HepG2 (cell line): Measurements from ENCODE around the gene DMAP1. TPM values are rescaled to one million over a fixed set of nuclear protein-coding genes. Genes with fewer than 3 reads are reported as not detected.

Source experiments
- ATAC-seq: fragments of 200-7000 bp; cut with Tn5 transposase; 3 replicates; pipeline ENCODE4 v1.9.1; 2020; ENCODE audit warnings: mild to moderate bottlenecking, moderate library complexity
- BruUV-seq: library from RNA; stranded (reverse); fragments of 400-500 nt; replicated peaks from 2 replicates; lab custom pipeline; 2021; lab: Mats Ljungman, UMichigan
- CTCF ChIA-PET: fragments of 300-600 bp; formaldehyde crosslinking; extraction: SDS; loops from one replicate; lab custom pipeline; 2021; ENCODE audit warnings: low total read pairs, inconsistent platforms, low intra/inter-chr PET ratio; lab: Yijun Ruan, JAX
- POLR2A ChIA-PET: fragments of 350-600 bp; sonication (Branson Sonifier 250); formaldehyde crosslinking; loops from one replicate; lab custom pipeline; 2020; ENCODE audit warnings: antibody characterized with exemption, inconsistent platforms; lab: Yijun Ruan, JAX
- DNase-seq: peaks from one replicate; pipeline ENCODE4 v3.0.0-alpha.2; 2015; ENCODE audit warnings: low spot score
- FAIRE-seq: peaks from 3 replicates; lab custom pipeline; 2011; peaks lifted over from hg19 to GRCh38; lab: Jason Lieb, UNC
- H2AFZ ChIP-seq: one replicate; pipeline ENCODE4 v1.6.1; 2011; ENCODE audit warnings: low read length, inconsistent platforms
- H3K27ac ChIP-seq: fragments of 300-600 bp; 3 replicates; pipeline ENCODE4 v1.8.0; 2011; ENCODE audit warnings: mixed run types, mild to moderate bottlenecking, mixed read lengths, low read length, inconsistent platforms; ENCODE audit not compliant: insufficient read depth; ENCODE audit errors: extremely low read length
- H3K27me3 ChIP-seq, 2 experiments: fragments of 200-600 bp in 1 of 2; 2 replicates in 1 of 2; 3 replicates in 1 of 2; pipeline versions ENCODE4 v1.6.0 to v1.8.0; 2011; ENCODE audit warnings: low read length in 2 of 2, mild to moderate bottlenecking in 2 of 2, moderate library complexity in 2 of 2, inconsistent platforms in 1 of 2; ENCODE audit not compliant: insufficient read depth in 2 of 2, control insufficient read depth in 1 of 2
- H3K36me3 ChIP-seq, 2 experiments: fragments of 200-600 bp in 1 of 2; replicated peaks in 1 of 2; 2 replicates in 1 of 2; 3 replicates in 1 of 2; pipeline versions ENCODE4 v1.5.1 to v1.8.0; 2011; ENCODE audit warnings: low read length in 2 of 2, inconsistent platforms in 1 of 2; ENCODE audit not compliant: insufficient read depth in 2 of 2, control insufficient read depth in 1 of 2
- H3K4me1 ChIP-seq: 2 replicates; pipeline ENCODE4 v1.5.1; 2012; ENCODE audit warnings: low read length, inconsistent platforms; ENCODE audit not compliant: insufficient read depth
- H3K4me2 ChIP-seq: 2 replicates; pipeline ENCODE4 v1.6.0; 2011; ENCODE audit warnings: low read depth, low read length, inconsistent platforms
- H3K4me3 ChIP-seq, 3 experiments: fragments of 200-600 bp in 1 of 3; sonication (generic), shearing (Covaris generic) in 1 of 3; replicated peaks in 1 of 3; 2 replicates each; pipeline ENCODE4 v1.5.1; 2011 to 2016; ENCODE audit warnings: low read length in 3 of 3, inconsistent platforms in 2 of 3, low read depth in 2 of 3, mild to moderate bottlenecking in 2 of 3, control low read depth in 1 of 3, mixed read lengths in 1 of 3; ENCODE audit not compliant: insufficient read depth in 1 of 3
- H3K79me2 ChIP-seq: one replicate; pipeline ENCODE4 v1.6.1; 2011; ENCODE audit warnings: low read length, inconsistent platforms; ENCODE audit not compliant: insufficient read depth
- H3K9ac ChIP-seq: 2 replicates; pipeline ENCODE4 v1.6.0; 2011; ENCODE audit warnings: mild to moderate bottlenecking, low read depth, low read length, inconsistent platforms; ENCODE audit not compliant: insufficient read depth
- H3K9me3 ChIP-seq: 2 replicates; pipeline ENCODE4 v1.5.1; 2012; ENCODE audit warnings: mild to moderate bottlenecking, low read length
- H4K20me1 ChIP-seq: 2 replicates; pipeline ENCODE4 v1.6.0; 2011; ENCODE audit warnings: inconsistent platforms, mild to moderate bottlenecking, low read length, moderate library complexity; ENCODE audit not compliant: insufficient read depth
- CCAR2 ChIP-seq: fragments of 200-400 bp; formaldehyde crosslinking; optimal IDR thresholded peaks from 2 replicates; pipeline ENCODE3; 2018; ENCODE audit warnings: low read depth, mild to moderate bottlenecking, low read length, moderate library complexity
- DMAP1 ChIP-seq: IDR thresholded peaks from 2 replicates; pipeline ENCODE4 v1.6.1; 2016
- GATA4 ChIP-seq: sonication (generic); IDR thresholded peaks from 2 replicates; pipeline ENCODE4 v1.6.1; 2016; ENCODE audit warnings: antibody characterized with exemption, low read depth, borderline replicate concordance
- MED8 ChIP-seq: sonication (generic); formaldehyde crosslinking; IDR thresholded peaks from 2 replicates; pipeline ENCODE4 v1.8.1; 2023; ENCODE audit warnings: mild to moderate bottlenecking, missing genetic modification reagents; ENCODE audit not compliant: insufficient replicate concordance
- MNT ChIP-seq: fragments of 450-650 bp; IDR thresholded peaks from 2 replicates; pipeline ENCODE4 v1.6.1; 2016
- MTERF4 ChIP-seq: sonication (generic); formaldehyde crosslinking; IDR thresholded peaks from 2 replicates; pipeline ENCODE4 v1.8.0; 2023; ENCODE audit warnings: mild to moderate bottlenecking, missing genetic modification reagents
- NFE2L2 ChIP-seq: fragments of 150-350 bp; IDR thresholded peaks from 2 replicates; pipeline ENCODE4 v1.6.1; 2014; ENCODE audit warnings: low read length
- PBX2 ChIP-seq: IDR thresholded peaks from 2 replicates; pipeline ENCODE4 v1.6.1; 2016; ENCODE audit warnings: control low read depth
- PHF8 ChIP-seq: sonication (generic); formaldehyde crosslinking; IDR thresholded peaks from 2 replicates; pipeline ENCODE4 v1.5.0; 2020; ENCODE audit warnings: missing genetic modification reagents
- ZNF225 ChIP-seq: sonication (generic); formaldehyde crosslinking; IDR thresholded peaks from 2 replicates; pipeline ENCODE4 v1.4.0; 2020; ENCODE audit warnings: mild to moderate bottlenecking, missing genetic modification reagents
- ZNF253 ChIP-seq: sonication (generic); formaldehyde crosslinking; IDR thresholded peaks from 2 replicates; pipeline ENCODE4 v1.8.0; 2022; ENCODE audit warnings: mild to moderate bottlenecking, missing genetic modification reagents, borderline replicate concordance
- ZNF616 ChIP-seq: sonication (generic); formaldehyde crosslinking; IDR thresholded peaks from 2 replicates; pipeline ENCODE4 v1.5.0; 2020; ENCODE audit warnings: low read depth, mild to moderate bottlenecking, missing genetic modification reagents
- WGBS: methylation state at CpG from one replicate; pipeline ENCODE4 v1.1.6; 2017; ENCODE audit warnings: low lambda C conversion rate; 5-methylcytosine and 5-hydroxymethylcytosine counted together
- in situ Hi-C: cut with HindIII; loops from 2 replicates; pipeline ENCODE4 v1.10.0; 2017; ENCODE audit warnings: low pct_unique_long_range_greater_than_20kb; ENCODE audit not compliant: extremely low pct_ligation_motif_present
- intact Hi-C: fragments of 100-400 bp; cut with micrococcal nuclease; formaldehyde crosslinking; loops from one replicate; pipeline ENCODE4 v1.10.0; 2022; ENCODE audit not compliant: unreplicated experiment
- polyA plus RNA-seq, 8 experiments: library from polyadenylated mRNA; depleted of rRNA in 3 of 8; stranded (reverse) in 7 of 8; unstranded in 1 of 8; fragments of >200 nt; fragmentation: Illumina TruSeq in 4 of 8; extraction: Trizol in 4 of 8; gene quantifications; 2 replicates each; pipeline versions ENCODE4 v1.2.1 to v1.2.3, GENCODE V29; 2011 to 2016; ENCODE audit warnings: low read depth in 4 of 8, missing spikeins in 1 of 8, mixed read lengths in 1 of 8; ENCODE audit not compliant: insufficient read depth in 1 of 8
- total RNA-seq, 5 experiments: library from RNA; depleted of rRNA; stranded (reverse); fragments of >200 nt; fragmentation: Illumina TruSeq; extraction: Trizol; gene quantifications; 2 replicates each; pipeline ENCODE4 v1.2.3, GENCODE V29; 2016; ENCODE audit warnings: low read depth in 1 of 5

DMAP1 gene
- total and polyA plus RNA-seq, 2 of the 13 experiments (the other 11 are each of a cell fraction or from before 2014, with no cell fraction given): 17.6 to 32.7 TPM

GRCh38 chr1:44240802-44241671, 27.8 kb downstream of the DMAP1 start:
- Histone ChIP-seq H3K4me3 (no peak overlapping the region), H3K27me3 (no peaks in the 10 kb centered on the region), H3K4me1 (peaks cover 22% of the 10 kb centered on the region), H3K27ac (no peak overlapping the region), H3K4me2 (no peak overlapping the region), H3K36me3 (peaks cover 2 to 12% of the 10 kb centered on the region in 2 experiments; a peak in 3 of 5 replicates), H3K9ac (no peak overlapping the region), H2AFZ (no peak overlapping the region), H4K20me1 (no peaks in the 10 kb centered on the region), H3K9me3 (no peaks in the 10 kb centered on the region), H3K79me2 (no peaks in the 10 kb centered on the region)
- ATAC-seq: no peak
- in situ Hi-C loops: no loop called here
- intact Hi-C loops: no loop called here
- DNase-seq: no peak
- CTCF ChIA-PET: interaction anchor here (1.3 to 1.8 kb wide), 2 partner anchors 53 to 77 kb away, joined by 4 to 6 read pairs; no protein-coding TSS in a partner anchor
- FAIRE-seq: no peak
- POLR2A ChIA-PET: interaction anchor here (2.2 kb wide), 1 partner anchor 41 kb away, joined by 9 read pairs; no protein-coding TSS in a partner anchor
- 96% methylated on average over 9 of the region's 9 CpGs for WGBS
- BruUV-seq: no TSS peak
- TF ChIP-seq GATA4: no peak
- TF ChIP-seq MNT: 0 out of 2 replicates have a peak, but pooled peaks have one; percentile 34
- TF ChIP-seq, all 625 proteins: peak for 1

GRCh38 chr1:44242746-44243145, 29.5 kb downstream of the DMAP1 start:
- Histone ChIP-seq H3K27ac (no peak overlapping the region), H3K9ac (no peak overlapping the region), H3K4me1 (peaks cover 29% of the 10 kb centered on the region), H3K27me3 (no peaks in the 10 kb centered on the region), H2AFZ (no peak overlapping the region), H3K4me2 (no peak overlapping the region), H3K79me2 (no peaks in the 10 kb centered on the region), H3K36me3 (peaks cover 2 to 22% of the 10 kb centered on the region in 2 experiments; a peak in 3 of 5 replicates), H3K9me3 (no peaks in the 10 kb centered on the region), H4K20me1 (no peaks in the 10 kb centered on the region), H3K4me3 (no peak overlapping the region)
- ChIA-PET CTCF (no interaction called here), POLR2A (interaction anchor here (0.7 kb wide), 1 partner anchor 41 kb away, joined by 3 read pairs; no protein-coding TSS in a partner anchor)
- BruUV-seq: no TSS peak
- FAIRE-seq: no peak
- intact Hi-C loops (no loop called here), in situ Hi-C loops (no loop called here)
- ATAC-seq: no peak
- TF ChIP-seq PHF8: no peak
- no peak for TF ChIP-seq ZNF616
- no peak for TF ChIP-seq PBX2 (CRISPR knock-in tag)
- no peak for TF ChIP-seq CCAR2
- TF ChIP-seq DMAP1 (CRISPR knock-in tag): no peak
- TF ChIP-seq ZNF225 (CRISPR knock-in tag): no peak
- no peak for TF ChIP-seq MTERF4 (CRISPR knock-in tag)
- no peak for TF ChIP-seq NFE2L2
- no peak for TF ChIP-seq MED8
- no peak for TF ChIP-seq ZNF253 (CRISPR knock-in tag)
- DNase-seq: no peak
- whole genome bisulfite sequencing: 91% methylated on average over 14 of the region's 16 CpGs
